NOMO-1 treated with dmso at 0.1 percent for 144 hours (cell line): ENCODE measurements around the gene KCNK7.
A peak's percentile ranks its signal among the peaks of the same experiment; 100 is the strongest.

Experiments used
- DNase-seq: peaks from one replicate; lab custom pipeline; 2025; ENCODE audit not compliant: unreplicated experiment; lab: John Stamatoyannopoulos, UW

KCNK7 gene

DNA sequence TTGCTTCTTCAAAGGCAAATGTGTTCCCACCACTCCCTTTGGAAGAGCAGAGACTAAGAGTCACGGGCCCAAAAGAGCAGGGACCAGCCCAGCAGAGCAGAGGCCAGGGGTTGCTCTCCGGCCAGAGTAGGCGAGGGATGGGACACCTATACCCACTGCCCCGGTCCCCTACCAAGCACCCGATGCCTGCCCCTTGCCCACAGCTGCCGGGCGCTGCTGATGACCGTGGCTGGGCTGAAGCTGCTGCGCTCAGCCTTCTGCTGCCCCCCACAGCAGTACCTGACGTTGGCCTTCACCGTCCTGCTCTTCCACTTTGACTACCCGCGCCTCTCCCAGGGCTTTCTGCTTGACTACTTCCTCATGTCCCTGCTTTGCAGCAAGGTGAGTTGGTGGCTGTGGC is 31.6 kb upstream of the KCNK7 start:
- no peak for DNase-seq

- peak; percentile 10 for DNase-seq
These were observed 30.2 kb upstream of the KCNK7 start for GRCh38 chr11:65625628-65626342.

GRCh38 chr11:65624931-65625627 is 29.5 kb upstream of the KCNK7 start:
- no peak for DNase-seq

- no peak for DNase-seq
These were observed 28.4 kb upstream of the KCNK7 start for GRCh38 chr11:65623852-65624616.

DNA sequence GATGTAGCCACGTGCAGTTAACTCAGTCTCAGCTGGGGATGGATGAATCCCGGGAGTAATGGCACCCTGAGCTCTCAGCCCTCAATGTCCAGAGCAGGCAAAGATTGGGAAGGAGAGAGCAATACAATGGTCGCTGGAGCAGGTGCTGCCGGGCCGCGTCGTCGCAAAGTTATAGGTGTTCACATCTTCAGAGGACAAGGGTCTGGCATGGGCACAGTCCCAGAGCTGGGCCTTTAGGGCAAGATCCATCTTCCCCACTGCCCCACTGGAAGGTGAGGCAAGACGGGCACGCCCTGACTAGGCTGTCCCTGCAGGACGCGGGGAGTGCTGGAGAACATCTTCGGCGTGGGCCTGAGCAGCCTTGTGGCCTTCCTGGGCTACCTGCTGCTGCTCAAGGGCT is 27.6 kb upstream of the KCNK7 start:
- DNase-seq = no peak

DNA sequence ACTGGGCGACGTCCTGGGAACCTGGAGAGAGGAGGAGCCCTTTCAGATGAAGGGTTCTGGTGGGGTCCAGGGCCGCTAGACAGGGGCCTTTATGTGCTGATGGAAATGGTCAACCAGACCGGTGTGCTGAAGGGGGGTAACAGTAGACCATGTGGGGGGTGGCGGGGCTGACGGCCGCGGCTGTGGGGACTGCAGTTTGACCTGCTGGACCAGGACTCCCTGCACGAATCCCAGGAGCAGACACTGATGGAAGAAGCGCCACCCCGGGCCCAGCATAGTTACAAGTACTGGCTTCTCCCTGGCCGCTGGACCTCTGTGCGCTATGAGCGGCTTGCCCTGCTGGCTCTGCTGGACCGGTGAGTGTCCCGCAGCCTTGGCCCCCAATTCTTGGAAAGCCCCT is 26.4 kb upstream of the KCNK7 start:
- no peak for DNase-seq

- DNase-seq = no peak
These were observed 25.9 kb upstream of the KCNK7 start for GRCh38 chr11:65621460-65621859.

DNA sequence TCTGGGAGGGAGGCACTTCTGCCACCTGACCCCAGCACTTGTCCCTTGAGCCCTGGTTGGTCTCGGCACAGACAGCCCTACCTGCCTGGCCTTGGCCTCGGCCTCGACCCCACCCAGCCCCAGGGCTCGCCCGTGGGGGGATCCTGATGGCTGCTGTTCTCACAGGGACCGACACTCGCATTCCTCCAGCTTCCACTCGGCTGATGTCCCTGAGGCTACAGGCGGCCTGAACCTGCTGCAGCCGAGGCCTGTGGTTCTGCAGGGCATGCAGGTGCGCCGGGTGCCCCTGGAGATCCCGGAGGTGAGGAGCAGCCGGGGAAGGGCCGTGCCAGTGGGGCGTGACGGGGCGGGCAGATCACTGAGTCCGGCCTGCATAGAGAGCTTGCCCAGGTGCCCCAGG is 25.1 kb upstream of the KCNK7 start:
- no peak for DNase-seq

DNA sequence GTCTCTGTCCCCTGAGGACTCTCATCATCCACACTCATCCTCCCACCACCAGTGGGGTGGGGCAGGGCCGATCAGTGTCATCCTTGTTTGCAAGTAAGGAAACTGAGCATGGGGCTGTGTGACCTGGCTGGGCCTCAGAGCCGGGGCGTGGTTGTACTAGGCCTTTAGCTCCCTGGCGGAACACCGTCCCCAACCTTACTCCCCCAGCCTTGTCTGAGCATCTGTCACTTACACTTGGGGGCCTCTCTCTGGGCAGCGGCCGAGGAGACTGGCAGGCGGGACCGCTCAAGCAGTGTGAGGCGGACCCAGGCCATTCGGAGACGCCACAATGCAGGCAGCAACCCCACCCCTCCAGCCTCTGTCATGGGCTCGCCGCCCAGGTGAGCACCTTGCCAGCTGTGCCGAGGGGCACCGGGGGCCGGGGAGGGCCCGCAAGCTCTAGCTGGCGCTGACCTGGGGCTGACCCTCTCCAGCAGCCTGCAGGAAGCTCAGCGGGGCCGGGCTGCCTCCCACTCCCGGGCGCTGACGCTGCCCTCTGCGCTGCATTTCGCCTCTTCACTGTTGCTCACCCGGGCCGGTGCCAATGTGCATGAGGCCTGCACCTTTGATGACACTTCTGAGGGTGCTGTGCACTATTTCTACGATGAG is 23.8 kb upstream of the KCNK7 start:
- DNase-seq = no peak

DNA sequence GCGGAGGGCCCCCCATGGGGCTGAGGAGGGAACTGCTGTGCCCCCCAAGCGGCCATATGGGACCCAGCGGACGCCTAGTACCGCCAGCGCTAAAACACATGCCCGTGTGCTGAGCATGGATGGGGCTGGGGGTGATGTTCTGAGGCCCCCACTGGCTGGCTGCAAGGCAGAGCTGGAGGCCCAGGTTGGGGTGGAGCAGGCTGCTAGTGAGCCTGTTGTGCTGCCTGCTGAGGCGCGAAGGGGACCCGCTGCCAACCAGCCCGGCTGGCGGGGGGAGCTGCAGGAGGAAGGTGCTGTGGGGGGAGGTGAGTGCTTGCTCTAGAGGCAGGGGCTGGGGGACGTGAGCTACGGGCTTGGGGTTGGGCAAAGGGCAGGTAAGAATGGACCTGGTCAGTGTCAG is 23.2 kb upstream of the KCNK7 start:
- no peak for DNase-seq

DNA sequence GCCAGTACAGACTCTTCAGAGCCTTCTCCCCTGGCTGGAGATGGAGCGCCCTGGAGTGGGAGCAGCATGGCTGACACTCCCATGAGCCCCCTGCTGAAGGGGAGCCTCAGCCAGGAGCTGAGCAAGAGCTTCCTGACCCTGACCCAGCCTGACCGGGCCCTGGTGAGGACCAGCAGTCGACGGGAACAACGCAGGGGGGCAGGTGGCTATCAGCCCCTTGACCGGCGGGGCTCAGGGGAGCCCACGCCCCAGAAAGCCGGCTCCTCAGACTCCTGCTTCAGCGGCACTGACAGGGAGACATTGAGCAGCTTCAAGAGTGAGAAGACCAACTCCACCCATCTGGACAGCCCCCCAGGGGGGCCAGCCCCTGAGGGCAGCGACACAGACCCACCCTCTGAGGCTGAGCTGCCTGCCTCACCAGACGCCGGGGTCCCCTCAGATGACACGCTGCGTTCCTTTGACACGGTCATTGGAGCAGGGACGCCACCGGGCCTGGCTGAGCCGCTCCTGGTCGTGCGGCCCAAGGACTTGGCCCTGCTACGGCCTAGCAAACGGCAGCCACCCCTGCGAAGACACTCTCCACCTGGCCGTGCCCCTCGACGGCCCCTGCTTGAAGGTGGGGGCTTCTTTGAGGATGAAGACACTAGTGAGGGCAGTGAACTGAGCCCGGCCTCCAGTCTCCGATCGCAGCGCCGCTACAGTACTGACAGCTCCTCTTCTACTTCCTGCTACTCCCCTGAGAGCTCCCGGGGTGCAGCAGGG is 22.6 kb upstream of the KCNK7 start:
- DNase-seq = no peak

GRCh38 chr11:65617136-65617850 is 21.7 kb upstream of the KCNK7 start:
- no peak for DNase-seq

- DNase-seq = no peak
These were observed 21.0 kb upstream of the KCNK7 start for GRCh38 chr11:65616575-65617001.

GRCh38 chr11:65615950-65616574 is 20.5 kb upstream of the KCNK7 start:
- no peak for DNase-seq

- peak; percentile 100 for DNase-seq
These were observed 19.8 kb upstream of the KCNK7 start, which contains the start of gene PCNX3 for GRCh38 chr11:65615229-65615949. Gene PCNX3, plus strand, starts transcription at chr11:65615776. Its CDS starts 536 bp downstream, at chr11:65616312.

- DNase-seq = no peak
These were observed 17.7 kb upstream of the KCNK7 start for GRCh38 chr11:65613091-65613928.

DNA sequence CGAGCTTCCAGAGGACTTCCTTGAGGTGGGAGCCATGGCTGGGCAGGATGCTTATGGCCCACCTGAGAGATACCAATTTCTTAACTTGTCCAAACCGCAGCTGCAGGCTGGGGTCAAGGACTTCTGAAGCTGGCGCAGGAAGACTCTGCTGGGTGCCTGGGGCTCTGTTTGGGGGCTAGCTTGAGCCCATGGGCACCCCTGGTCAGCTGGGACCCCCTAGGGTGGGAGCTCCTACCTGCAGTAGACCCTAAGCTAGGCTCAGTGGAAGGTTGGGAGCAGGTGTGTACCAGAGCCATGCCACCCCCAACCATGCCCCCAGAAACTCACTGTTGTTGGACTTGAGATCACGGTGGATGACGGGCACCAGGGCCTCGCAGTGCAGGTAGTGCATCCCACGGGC is 17.1 kb upstream of the KCNK7 start:
- no peak for DNase-seq
